GM19324 (cell line): ENCODE data around the gene FAM72A.
"Not testable (repeated sequence)": the region's sequence is repeated elsewhere in the genome, so short reads cannot be mapped to it uniquely, and the experiment has no call there.

Experiments
- ATAC-seq: cut with Tn5 transposase; IDR thresholded peaks from one replicate; pipeline ENCODE4 v1.9.1; 2021; ENCODE audit warnings: mild to moderate bottlenecking, moderate library complexity; ENCODE audit not compliant: unreplicated experiment, low FRiP score

Gene FAM72A

GRCh38 chr1:206218285-206218684, 15.6 kb upstream of the FAM72A start:
- ATAC-seq: not testable (repeated sequence)

DNA sequence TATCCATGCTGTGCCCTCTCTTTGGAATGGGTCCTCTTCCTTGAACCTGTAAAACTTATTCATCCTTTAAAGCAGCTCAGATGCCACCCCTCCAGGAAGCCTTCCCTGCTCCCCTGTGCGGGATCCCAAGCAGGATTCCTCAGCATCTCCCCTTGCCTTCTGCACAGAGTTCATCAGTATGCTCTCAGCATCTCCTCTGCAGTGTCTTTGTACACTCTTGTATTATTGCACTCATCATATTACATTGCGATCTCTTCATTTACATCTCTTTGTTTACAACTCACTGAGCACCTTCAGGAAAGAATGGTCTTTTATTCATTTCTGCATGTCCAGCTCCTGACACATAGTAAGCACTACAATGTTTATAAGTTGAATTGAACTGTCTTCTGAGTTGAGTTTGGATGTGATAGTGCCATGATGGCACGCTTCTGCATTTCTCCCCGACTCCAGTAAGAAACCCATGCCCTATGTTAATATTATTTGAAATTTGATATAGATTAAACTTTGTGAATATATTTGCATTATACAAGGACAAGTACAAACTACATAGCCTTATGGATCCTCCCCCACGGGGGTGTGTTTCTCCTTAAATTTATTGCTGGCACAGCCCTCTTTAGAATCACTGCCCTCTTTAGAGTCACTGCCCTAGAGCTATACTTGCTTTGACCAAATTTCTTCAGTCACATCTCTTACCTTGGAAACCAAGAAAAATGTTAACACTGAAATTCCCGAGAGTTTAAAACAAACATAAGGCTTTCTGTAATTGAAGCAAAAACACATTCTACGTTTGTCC, 13.2 kb upstream of the FAM72A start:
- ATAC-seq: not testable (repeated sequence)

GRCh38 chr1:206210802-206211201, 8.2 kb upstream of the FAM72A start:
- ATAC-seq: not testable (repeated sequence)

- ATAC-seq: not testable (repeated sequence)
Observed at GRCh38 chr1:206205569-206205968, 2.9 kb upstream of the FAM72A start.

GRCh38 chr1:206204871-206205270, 2.2 kb upstream of the FAM72A start:
- not testable (repeated sequence) for ATAC-seq

DNA sequence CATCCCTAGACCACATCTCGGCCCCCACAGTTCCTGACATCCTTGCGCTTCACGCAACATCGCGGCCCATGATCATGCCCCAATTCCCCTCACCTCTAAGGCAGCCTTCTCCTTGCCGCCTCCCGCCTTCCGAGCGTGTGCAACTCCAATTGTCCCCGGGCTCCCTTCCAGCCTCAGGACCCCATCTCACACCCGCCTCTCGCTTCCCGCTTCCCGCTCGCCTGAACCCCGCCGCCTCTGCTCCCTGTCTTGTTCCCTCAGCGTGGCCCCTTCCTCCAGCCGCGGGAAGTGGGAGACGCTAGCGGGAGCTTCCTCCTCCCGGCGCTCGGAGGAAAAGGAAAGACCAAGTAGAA, 1.5 kb upstream of the FAM72A start:
- not testable (repeated sequence) for ATAC-seq

DNA sequence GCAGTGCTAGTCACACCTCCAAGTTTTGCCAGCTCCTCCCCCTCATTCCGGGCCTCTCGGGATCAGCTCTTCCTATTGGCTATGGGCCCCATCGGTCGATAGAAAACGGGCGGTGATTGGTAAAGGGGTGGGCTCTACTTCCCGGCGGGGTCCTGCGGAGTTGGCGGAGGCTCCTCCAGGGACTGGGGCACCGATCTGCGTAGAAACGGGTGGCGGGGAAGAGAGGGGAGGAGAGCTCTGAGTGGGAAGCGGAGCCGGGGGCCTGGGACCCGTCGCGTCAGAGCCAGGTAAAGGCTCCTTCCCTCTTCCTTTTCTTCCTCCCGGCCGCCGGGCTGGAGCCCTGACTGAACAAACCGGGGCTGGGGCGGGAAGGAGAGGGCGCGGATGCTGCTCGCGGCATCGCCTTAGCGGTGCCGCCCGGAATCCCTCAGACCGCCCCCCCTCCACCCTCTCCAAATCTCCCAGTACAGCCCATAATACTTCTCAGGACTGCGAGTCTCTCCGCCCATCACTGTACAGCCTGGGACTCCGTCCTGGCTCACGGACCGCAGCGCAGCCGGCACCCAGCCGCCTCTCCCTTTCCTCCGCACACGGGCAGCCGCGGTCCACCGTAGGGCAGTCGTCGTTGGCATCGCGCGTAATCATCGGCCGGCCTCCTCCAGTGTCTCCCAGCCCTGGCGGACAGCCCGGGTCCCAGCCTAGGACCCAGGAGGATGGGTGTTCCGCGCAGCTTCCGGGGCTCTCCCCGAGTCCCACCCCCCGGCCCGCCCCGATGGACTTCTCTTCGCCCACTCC, 922 bp upstream of the FAM72A start, which contains the start of gene SRGAP2:
Gene SRGAP2, plus strand, starts transcription at position 178 of the 795 bp plus-strand sequence. CDS start 2,430 bp downstream, outside the sequence.
- ATAC-seq: peak; percentile 4

- not testable (repeated sequence) for ATAC-seq
Observed at GRCh38 chr1:206196748-206197424, 5.8 kb downstream of the FAM72A start.

DNA sequence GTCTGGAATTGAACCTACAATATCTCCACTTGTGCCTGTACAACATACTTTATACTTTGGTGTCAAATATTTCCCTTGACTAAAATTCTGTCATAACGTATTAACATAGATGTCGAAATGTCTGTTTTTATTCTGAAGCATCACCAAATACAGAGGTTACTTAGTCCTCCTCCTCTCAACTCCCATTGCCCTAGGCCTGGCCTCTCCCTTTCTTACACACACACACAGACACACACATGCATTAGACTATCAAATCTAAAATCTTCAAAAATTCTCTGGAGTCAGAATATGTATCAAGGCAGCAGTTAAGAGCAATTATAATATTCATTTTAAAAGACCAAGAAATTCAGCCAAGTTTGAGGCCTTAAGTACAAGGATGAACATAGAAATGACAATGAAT, 7.5 kb downstream of the FAM72A start:
- not testable (repeated sequence) for ATAC-seq

GRCh38 chr1:206186826-206187225, 15.8 kb downstream of the FAM72A start:
- ATAC-seq: not testable (repeated sequence)

- ATAC-seq: not testable (repeated sequence)
Observed at GRCh38 chr1:206185778-206186177, 16.9 kb downstream of the FAM72A start.

DNA sequence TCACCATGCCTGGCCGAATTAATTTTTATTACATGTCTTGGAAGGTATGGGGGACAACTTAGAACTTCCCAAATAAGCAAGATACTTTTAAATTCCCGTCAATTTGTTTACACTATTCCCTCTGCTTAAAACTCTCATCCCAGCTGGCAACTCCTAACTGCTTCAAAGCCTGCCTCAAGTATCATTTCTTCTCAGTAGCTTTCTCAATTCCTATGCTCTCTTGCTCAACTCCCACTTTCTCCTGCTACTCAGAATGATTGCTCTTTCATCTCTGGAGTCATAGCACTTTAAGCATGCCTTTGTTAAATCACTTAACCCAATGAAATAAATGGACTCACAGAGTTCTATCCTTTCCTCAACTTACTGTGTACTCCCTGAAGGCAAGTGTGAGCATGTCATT, 18.9 kb downstream of the FAM72A start:
- not testable (repeated sequence) for ATAC-seq

- not testable (repeated sequence) for ATAC-seq
Observed at GRCh38 chr1:206182368-206183317, 20.0 kb downstream of the FAM72A start.

GRCh38 chr1:206179666-206180065, 23.0 kb downstream of the FAM72A start:
- ATAC-seq: not testable (repeated sequence)

- ATAC-seq: not testable (repeated sequence)
Observed at GRCh38 chr1:206178061-206178989, 24.3 kb downstream of the FAM72A start.

GRCh38 chr1:206176114-206176502, 26.5 kb downstream of the FAM72A start:
- not testable (repeated sequence) for ATAC-seq

DNA sequence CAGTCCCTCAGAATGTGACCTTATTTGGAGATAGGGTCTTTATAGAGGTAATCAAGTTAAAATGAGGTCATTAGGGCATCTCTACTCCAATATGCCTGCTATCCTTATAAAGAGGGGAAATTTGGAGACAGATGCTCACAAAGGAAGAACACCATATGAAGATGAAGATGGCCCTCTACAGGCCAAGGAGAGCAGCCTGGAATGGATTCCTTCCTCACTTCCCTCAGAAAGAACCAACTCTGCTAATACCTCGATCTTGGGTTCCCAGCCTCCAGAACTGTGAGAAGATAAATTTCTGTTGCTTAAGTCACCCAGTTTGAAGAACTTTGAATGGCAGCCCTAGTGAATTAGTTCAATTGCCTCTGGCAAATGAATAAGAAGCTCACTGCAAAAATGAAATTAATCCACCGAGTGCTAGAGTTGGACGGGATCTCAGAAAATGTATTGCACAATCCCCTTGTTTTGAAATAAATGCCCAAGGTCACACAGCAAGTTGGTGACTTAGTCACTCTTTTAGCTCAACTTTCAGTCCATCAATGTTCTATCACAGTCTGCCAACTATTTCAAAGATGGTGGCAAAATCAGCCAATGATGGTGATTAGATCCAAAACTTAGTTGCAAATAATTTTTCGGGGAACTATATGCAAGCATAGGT, 27.1 kb downstream of the FAM72A start:
- not testable (repeated sequence) for ATAC-seq

DNA sequence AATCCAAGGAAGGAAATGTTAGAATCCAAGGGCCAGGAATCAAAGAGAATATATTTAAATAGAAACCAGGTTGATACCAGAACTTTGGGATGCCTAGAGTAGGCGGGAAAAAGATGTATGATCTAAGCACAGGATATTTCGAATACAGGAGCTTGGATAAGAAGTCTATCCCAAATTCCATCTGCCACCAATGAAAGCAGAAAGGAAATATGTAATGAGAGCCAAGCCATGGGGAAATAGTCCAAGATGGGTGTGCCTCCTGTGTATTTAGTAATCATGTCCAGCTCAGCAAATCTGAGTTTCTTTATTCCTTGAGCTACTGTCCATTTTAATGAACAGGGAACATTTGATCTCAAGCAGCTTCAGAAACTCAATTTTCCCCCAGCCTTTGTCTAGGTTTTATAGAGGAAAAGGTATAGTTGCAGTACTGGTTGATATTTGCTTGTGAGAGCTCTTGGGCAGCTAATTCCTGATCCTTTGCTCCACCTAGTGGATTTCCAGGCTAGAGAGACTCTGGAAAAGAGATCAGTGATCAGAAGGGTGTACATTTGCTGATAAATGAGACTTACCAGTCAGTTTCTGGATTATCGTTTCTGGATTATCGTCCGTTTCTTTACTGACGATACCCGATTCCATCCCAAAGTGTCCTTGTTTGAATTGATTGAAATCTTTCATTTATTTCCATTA, 28.3 kb downstream of the FAM72A start:
- ATAC-seq: not testable (repeated sequence)
